GM12878 (cell line): ENCODE results near the gene LENG1. TPM values are rescaled to one million over a fixed set of nuclear protein-coding genes. Genes with fewer than 3 reads are reported as not detected.
"Not testable (repeated sequence)": the region's sequence is repeated elsewhere in the genome, so short reads cannot be mapped to it uniquely, and the experiment has no call there.

Source experiments
- ATAC-seq: fragments of 200-7000 bp; cut with Tn5 transposase; 3 replicates; pipeline ENCODE4 v1.9.1; 2020; ENCODE audit warnings: mild to moderate bottlenecking, moderate library complexity
- BruUV-seq: library from RNA; stranded (reverse); fragments of 400-500 nt; replicated peaks from 2 replicates; lab custom pipeline; 2021; lab: Mats Ljungman, UMichigan
- CTCF ChIA-PET: fragments of 300-600 bp; sonication (Branson Sonifier 250); formaldehyde crosslinking; extraction: SDS; loops from one replicate; lab custom pipeline; 2021; ENCODE audit warnings: inconsistent platforms; lab: Yijun Ruan, JAX
- POLR2A ChIA-PET: fragments of 350-600 bp; formaldehyde crosslinking; extraction: SDS; loops from one replicate; lab custom pipeline; 2021; ENCODE audit warnings: inconsistent platforms; lab: Charles Lee
- RAD21 ChIA-PET: fragments of 300-600 bp; sonication (Branson Sonifier 250); formaldehyde crosslinking; loops from one replicate; lab custom pipeline; 2023; ENCODE audit warnings: antibody characterized with exemption; ENCODE audit not compliant: unreplicated experiment; lab: Charles Lee
- SMC1A ChIA-PET: fragments of 300-600 bp; sonication (Branson Sonifier 250); formaldehyde crosslinking; loops from one replicate; lab custom pipeline; 2023; ENCODE audit not compliant: unreplicated experiment, uncharacterized antibody; lab: Charles Lee
- DNase-seq: peaks from one replicate; pipeline ENCODE4 v3.0.0-alpha.2; 2011; ENCODE audit warnings: low read depth, low spot score
- FAIRE-seq: peaks from 3 replicates; lab custom pipeline; 2011; peaks lifted over from hg19 to GRCh38; lab: Jason Lieb, UNC
- H2AFZ ChIP-seq: 2 replicates; pipeline ENCODE4 v1.6.0; 2011; ENCODE audit warnings: low read depth, low read length, control low read depth; ENCODE audit not compliant: control insufficient read depth
- H3K27ac ChIP-seq: 2 replicates; pipeline ENCODE4 v1.5.1; 2011; ENCODE audit warnings: control low read depth; ENCODE audit not compliant: control insufficient read depth, insufficient read depth
- H3K27me3 ChIP-seq, 2 experiments: replicated peaks in 1 of 2; 2 replicates each; pipeline versions ENCODE4 v1.6.0 to v1.6.1; 2011; ENCODE audit warnings: low read length in 1 of 2; ENCODE audit not compliant: control insufficient read depth in 2 of 2, insufficient read depth in 2 of 2
- H3K36me3 ChIP-seq, 2 experiments: 2 replicates each; pipeline ENCODE4 v1.5.1; 2011; ENCODE audit warnings: low read length in 1 of 2; ENCODE audit not compliant: control insufficient read depth in 2 of 2, insufficient read depth in 2 of 2
- H3K4me1 ChIP-seq: 2 replicates; pipeline ENCODE4 v1.6.1; 2011; ENCODE audit warnings: mild to moderate bottlenecking, low read length, moderate library complexity, mixed read lengths; ENCODE audit not compliant: control insufficient read depth, insufficient read depth
- H3K4me2 ChIP-seq: 2 replicates; pipeline ENCODE4 v1.6.0; 2011; ENCODE audit warnings: control low read depth; ENCODE audit not compliant: control insufficient read depth, insufficient read depth
- H3K4me3 ChIP-seq: fragments of 200-600 bp; sonication (generic); 2 replicates; pipeline ENCODE4 v1.5.1; 2016
- H3K79me2 ChIP-seq: 2 replicates; pipeline ENCODE4 v1.6.0; 2011; ENCODE audit warnings: low read length; ENCODE audit not compliant: control insufficient read depth, insufficient read depth
- H3K9ac ChIP-seq: 2 replicates; pipeline ENCODE4 v1.8.0; 2011; ENCODE audit warnings: low read length, control low read depth, mixed read lengths; ENCODE audit not compliant: control insufficient read depth, insufficient read depth
- H3K9me3 ChIP-seq: replicated peaks from 3 replicates; pipeline ENCODE4 v1.5.1; 2011; ENCODE audit warnings: mild to moderate bottlenecking, low read length; ENCODE audit not compliant: control insufficient read depth, insufficient read depth
- H4K20me1 ChIP-seq: 2 replicates; pipeline ENCODE4 v1.6.0; 2011; ENCODE audit not compliant: control insufficient read depth, insufficient read depth
- ATF7 ChIP-seq: fragments of 450-650 bp; IDR thresholded peaks from 2 replicates; pipeline ENCODE4 v1.6.1; 2016; ENCODE audit warnings: low read depth, mild to moderate bottlenecking
- FOS ChIP-seq: IDR thresholded peaks from 3 replicates; pipeline ENCODE4 v1.6.1; 2011; ENCODE audit warnings: borderline replicate concordance; ENCODE audit not compliant: insufficient read length; ENCODE audit errors: extremely low read depth
- NR2C2 ChIP-seq: IDR thresholded peaks from 2 replicates; pipeline ENCODE4 v1.6.1; 2011; ENCODE audit warnings: borderline replicate concordance, low read depth; ENCODE audit not compliant: control insufficient read depth, insufficient read length
- NRF1 ChIP-seq: conservative IDR thresholded peaks from 2 replicates; pipeline ENCODE4 v1.6.1; 2011; ENCODE audit warnings: mild to moderate bottlenecking, low read depth, low read length, improper control_type of control experiment
- WGBS: methylation state at CpG from one replicate; pipeline ENCODE4 v1.1.6; 2016; ENCODE audit warnings: low lambda C conversion rate; ENCODE audit not compliant: insufficient replicate concordance, insufficient coverage; ENCODE audit errors: missing lambda C conversion rate; 5-methylcytosine and 5-hydroxymethylcytosine counted together
- in situ Hi-C: fragments of 300-500 bp; cut with MboI; formaldehyde crosslinking; loops from 9 replicates; pipeline ENCODE4 v1.14.3; 2018; ENCODE audit warnings: mixed read lengths
- intact Hi-C: fragments of 100-400 bp; cut with micrococcal nuclease; formaldehyde crosslinking; loops from one replicate; pipeline ENCODE4 v1.14.2; 2022; ENCODE audit not compliant: unreplicated experiment
- polyA plus RNA-seq, 11 experiments: library from polyadenylated mRNA; depleted of rRNA in 4 of 11; unstranded in 6 of 11; stranded (reverse) in 5 of 11; fragments of >200 nt; fragmentation: Nextera tagmentation in 4 of 11; fragmentation: Illumina TruSeq in 1 of 11; extraction: Ambion mirVana in 4 of 11; extraction: Trizol in 1 of 11; gene quantifications; 1 replicate in 1 of 11; 2 replicates in 10 of 11; pipeline versions ENCODE4 v1.2.1 to v1.2.3, GENCODE V29; 2011 to 2016; ENCODE audit warnings: inconsistent platforms in 2 of 11, missing spikeins in 2 of 11, low read depth in 1 of 11
- total RNA-seq, 4 experiments: library from RNA; depleted of rRNA in 3 of 4; stranded (reverse); fragments of >200 nt in 3 of 4; fragmentation: Illumina TruSeq in 1 of 4; extraction: Trizol in 1 of 4; gene quantifications; 2 replicates each; pipeline versions ENCODE4 v1.2.1 to v1.2.3, GENCODE V29; 2013 to 2021
- TF ChIP-seq, protein P1 (sequence below): fragments of 450-650 bp; IDR thresholded peaks from 2 replicates; pipeline ENCODE4 v1.6.1; 2017; ENCODE audit warnings: mild to moderate bottlenecking
- TF ChIP-seq, protein P2 (sequence below): IDR thresholded peaks from 2 replicates; pipeline ENCODE4 v1.6.1; 2011; ENCODE audit warnings: low read depth, mild to moderate bottlenecking, low read length, moderate library complexity, borderline replicate concordance; ENCODE audit errors: extremely low read depth
- TF ChIP-seq, protein P3 (sequence below): fragments of 450-650 bp; IDR thresholded peaks from 2 replicates; pipeline ENCODE4 v1.6.1; 2016; ENCODE audit warnings: mild to moderate bottlenecking

The LENG1 gene
- total and polyA plus RNA-seq, 10 of the 15 experiments (the other 5 are each of a cell fraction or from before 2014, with no cell fraction given): 0.21 to 10.8 (median 5.8) TPM

DNA sequence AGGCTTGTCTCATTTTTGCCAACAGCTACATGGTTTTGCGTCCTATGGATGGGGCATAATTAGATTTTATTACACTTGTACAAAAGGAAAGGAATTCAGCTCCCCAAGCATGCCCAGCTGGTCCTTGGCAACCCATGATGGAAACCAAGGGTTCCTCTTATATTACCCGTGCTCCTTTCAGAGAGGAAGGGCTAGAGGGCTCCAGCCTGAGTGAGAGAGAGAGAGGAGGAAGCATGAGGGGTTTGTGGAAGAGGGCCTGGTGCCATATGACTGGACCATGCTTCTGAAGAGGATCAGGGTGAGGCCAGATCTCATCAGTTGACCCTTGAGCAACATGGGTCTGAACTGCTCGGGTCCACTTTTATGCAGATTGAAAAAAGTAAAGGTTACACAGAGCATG, 37.6 kb upstream of the LENG1 start (continued):
- TF ChIP-seq, protein P1, sequence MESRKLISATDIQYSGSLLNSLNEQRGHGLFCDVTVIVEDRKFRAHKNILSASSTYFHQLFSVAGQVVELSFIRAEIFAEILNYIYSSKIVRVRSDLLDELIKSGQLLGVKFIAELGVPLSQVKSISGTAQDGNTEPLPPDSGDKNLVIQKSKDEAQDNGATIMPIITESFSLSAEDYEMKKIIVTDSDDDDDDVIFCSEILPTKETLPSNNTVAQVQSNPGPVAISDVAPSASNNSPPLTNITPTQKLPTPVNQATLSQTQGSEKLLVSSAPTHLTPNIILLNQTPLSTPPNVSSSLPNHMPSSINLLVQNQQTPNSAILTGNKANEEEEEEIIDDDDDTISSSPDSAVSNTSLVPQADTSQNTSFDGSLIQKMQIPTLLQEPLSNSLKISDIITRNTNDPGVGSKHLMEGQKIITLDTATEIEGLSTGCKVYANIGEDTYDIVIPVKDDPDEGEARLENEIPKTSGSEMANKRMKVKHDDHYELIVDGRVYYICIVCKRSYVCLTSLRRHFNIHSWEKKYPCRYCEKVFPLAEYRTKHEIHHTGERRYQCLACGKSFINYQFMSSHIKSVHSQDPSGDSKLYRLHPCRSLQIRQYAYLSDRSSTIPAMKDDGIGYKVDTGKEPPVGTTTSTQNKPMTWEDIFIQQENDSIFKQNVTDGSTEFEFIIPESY: no peak

DNA sequence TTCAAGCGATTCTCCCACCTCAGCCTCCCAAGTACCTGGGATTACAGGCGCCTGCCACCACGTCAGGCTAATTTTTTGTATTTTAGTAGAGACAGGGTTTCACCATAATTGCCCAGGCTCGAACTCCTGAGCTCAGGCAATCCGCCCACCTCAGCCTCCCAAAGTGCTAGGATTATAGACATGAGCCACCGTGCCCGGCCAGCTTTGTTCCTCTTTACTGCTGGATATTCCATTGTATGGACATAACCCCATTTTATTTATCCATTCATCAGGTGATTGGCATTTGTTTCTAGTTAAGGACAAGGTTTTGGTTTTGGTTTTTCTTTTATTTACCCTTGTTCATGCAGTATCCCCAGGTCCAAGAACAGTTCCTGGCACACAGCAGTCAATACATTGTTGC, 37.0 kb upstream of the LENG1 start:
- Histone ChIP-seq H3K9me3 (no peaks in the 10 kb centered on the region), H3K79me2 (peaks cover 20% of the 10 kb centered on the region), H3K27me3 (no peaks in the 10 kb centered on the region), H3K36me3 (peaks cover 2 to 4% of the 10 kb centered on the region in 2 experiments; a peak in 3 of 4 replicates), H4K20me1 (no peaks in the 10 kb centered on the region), H3K27ac (no peak overlapping the region), H2AFZ (no peak overlapping the region), H3K4me2 (no peak overlapping the region), H3K4me3 (no peak overlapping the region), H3K9ac (no peak overlapping the region), H3K4me1 (peaks cover 7% of the 10 kb centered on the region)
- intact Hi-C loops: no loop called here
- ChIA-PET RAD21 (no interaction called here), POLR2A (no interaction called here), CTCF (no interaction called here), SMC1A (no interaction called here)
- WGBS: 96% methylated on average over 7 of the region's 7 CpGs
- no TSS peak for BruUV-seq
- TF ChIP-seq, protein P2, sequence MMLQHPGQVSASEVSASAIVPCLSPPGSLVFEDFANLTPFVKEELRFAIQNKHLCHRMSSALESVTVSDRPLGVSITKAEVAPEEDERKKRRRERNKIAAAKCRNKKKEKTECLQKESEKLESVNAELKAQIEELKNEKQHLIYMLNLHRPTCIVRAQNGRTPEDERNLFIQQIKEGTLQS: no peak
- TF ChIP-seq NR2C2 (no peak), FOS (no peak), NRF1 (no peak), ATF7 (no peak)
- TF ChIP-seq, protein P3, sequence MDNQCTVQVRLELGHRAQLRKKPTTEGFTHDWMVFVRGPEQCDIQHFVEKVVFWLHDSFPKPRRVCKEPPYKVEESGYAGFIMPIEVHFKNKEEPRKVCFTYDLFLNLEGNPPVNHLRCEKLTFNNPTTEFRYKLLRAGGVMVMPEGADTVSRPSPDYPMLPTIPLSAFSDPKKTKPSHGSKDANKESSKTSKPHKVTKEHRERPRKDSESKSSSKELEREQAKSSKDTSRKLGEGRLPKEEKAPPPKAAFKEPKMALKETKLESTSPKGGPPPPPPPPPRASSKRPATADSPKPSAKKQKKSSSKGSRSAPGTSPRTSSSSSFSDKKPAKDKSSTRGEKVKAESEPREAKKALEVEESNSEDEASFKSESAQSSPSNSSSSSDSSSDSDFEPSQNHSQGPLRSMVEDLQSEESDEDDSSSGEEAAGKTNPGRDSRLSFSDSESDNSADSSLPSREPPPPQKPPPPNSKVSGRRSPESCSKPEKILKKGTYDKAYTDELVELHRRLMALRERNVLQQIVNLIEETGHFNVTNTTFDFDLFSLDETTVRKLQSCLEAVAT: no peak
- no peak for DNase-seq
- in situ Hi-C loops: no loop called here
- no peak for ATAC-seq
- no peak for FAIRE-seq

DNA sequence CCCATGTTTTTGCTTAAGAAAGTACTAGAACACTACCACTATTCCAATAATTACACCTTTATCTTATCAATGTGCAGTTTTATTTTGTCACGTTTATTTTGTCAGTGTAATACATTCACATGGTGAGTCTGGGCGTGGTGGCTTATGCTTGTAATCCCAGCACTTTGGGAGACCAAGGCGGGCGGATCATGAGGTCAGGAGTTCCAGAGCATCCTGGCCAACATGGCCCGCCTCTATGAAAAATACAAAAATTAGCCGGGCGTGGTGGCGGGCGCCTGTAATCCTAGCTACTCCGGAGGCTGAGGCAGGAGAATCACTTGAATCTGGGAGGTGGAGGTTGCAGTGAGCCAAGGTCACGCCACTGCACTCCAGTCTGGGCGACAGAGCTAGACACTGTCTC, 34.9 kb upstream of the LENG1 start:
- in situ Hi-C loops, DNase-seq, H3K27me3 ChIP-seq, H3K9me3 ChIP-seq, H3K36me3 ChIP-seq, ATAC-seq, H4K20me1 ChIP-seq, H3K4me3 ChIP-seq, BruUV-seq, RAD21 ChIA-PET, POLR2A ChIA-PET, H3K27ac ChIP-seq, H3K9ac ChIP-seq, H2AFZ ChIP-seq, intact Hi-C loops, H3K4me1 ChIP-seq, FAIRE-seq, CTCF ChIA-PET, H3K4me2 ChIP-seq: not testable (repeated sequence)
- SMC1A ChIA-PET: interaction anchor here (0.9 kb wide), 1 partner anchor 14 kb away, joined by 4 read pairs; no protein-coding TSS in a partner anchor
- peaks cover 11% of the 10 kb centered on the region for H3K79me2 ChIP-seq
- 95% methylated on average over 12 of the region's 12 CpGs for WGBS
